RWPE1 (cell line): Measurements from ENCODE around the gene NFAM1.

Source experiments
- CTCF ChIA-PET: fragments of 350-600 bp; sonication (Branson Sonifier 250); formaldehyde crosslinking; extraction: SDS; loops from one replicate; lab custom pipeline; 2021; lab: Yijun Ruan, JAX
- POLR2A ChIA-PET: fragments of 400-600 bp; formaldehyde crosslinking; extraction: SDS; loops from one replicate; lab custom pipeline; 2020; ENCODE audit warnings: antibody characterized with exemption; ENCODE audit not compliant: low non-redundant PET; lab: Yijun Ruan, JAX
- DNase-seq: peaks from one replicate; pipeline ENCODE4 v3.0.0; 2012; ENCODE audit warnings: low spot score
- H3K27ac ChIP-seq: fragments of 450-650 bp; 2 replicates; pipeline ENCODE4 v1.5.1; 2017
- TF ChIP-seq, protein P1 (sequence below): fragments of 450-650 bp; conservative IDR thresholded peaks from 2 replicates; pipeline ENCODE4 v1.5.1; 2017; ENCODE audit warnings: low read depth, mild to moderate bottlenecking

The NFAM1 gene

DNA sequence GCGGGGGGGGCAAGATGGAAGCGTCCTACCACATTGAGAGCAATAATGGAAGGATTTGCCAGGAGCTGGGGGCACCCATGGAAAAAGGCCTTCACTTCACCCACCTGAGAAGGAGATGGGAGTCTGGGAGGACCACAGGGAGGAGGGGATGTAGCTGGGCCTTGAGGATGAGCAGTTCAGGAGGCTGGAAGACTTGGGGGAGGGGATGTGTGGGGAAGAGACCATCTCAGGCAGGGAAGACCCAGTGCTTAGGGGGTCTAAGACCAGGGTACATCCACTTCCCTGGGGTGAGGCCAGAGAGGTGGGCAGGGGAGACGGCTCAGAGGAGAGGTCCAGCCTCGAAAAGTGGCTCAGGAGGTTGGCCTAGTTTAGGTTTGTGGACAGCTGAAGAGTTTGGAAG is 90.4 kb downstream of the NFAM1 start:
- ChIA-PET CTCF (no interaction called here), POLR2A (no interaction called here)
- peak overlapping the region; percentile 80; the same call in 1 of the 2 replicates for H3K27ac ChIP-seq
- no peak for DNase-seq
- TF ChIP-seq, protein P1, sequence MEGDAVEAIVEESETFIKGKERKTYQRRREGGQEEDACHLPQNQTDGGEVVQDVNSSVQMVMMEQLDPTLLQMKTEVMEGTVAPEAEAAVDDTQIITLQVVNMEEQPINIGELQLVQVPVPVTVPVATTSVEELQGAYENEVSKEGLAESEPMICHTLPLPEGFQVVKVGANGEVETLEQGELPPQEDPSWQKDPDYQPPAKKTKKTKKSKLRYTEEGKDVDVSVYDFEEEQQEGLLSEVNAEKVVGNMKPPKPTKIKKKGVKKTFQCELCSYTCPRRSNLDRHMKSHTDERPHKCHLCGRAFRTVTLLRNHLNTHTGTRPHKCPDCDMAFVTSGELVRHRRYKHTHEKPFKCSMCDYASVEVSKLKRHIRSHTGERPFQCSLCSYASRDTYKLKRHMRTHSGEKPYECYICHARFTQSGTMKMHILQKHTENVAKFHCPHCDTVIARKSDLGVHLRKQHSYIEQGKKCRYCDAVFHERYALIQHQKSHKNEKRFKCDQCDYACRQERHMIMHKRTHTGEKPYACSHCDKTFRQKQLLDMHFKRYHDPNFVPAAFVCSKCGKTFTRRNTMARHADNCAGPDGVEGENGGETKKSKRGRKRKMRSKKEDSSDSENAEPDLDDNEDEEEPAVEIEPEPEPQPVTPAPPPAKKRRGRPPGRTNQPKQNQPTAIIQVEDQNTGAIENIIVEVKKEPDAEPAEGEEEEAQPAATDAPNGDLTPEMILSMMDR, result no peak

DNA sequence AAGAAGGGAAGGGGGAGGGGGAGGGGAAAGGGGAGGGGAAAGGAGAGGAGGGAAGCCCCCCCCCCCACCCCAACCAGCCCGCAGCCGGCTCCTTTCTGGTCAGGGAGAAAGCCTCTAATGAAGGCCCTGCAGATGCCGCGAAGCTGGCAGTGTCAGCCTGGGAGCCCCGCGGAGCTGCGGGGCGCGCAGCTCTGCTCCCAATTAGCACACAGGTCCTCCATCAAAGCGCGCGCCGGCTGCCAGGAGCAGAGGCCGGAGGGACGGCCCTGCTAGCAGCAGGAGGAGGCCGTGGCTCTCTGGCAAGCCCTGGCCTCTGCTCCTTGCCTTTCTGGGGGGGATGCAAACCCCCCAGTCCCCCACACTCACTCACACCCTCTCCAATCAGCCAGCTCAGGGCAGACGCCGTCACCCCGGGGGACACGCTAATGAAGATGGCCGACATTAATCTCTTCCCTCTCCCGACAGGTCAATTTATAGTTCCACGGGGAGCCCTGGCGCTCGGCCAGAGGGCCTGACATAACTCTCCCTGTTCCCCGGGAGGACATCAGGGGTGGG is 91.3 kb downstream of the NFAM1 start:
- TF ChIP-seq, protein P1, result no peak
- no peak overlapping the region for H3K27ac ChIP-seq
- POLR2A ChIA-PET, result no interaction called here
- CTCF ChIA-PET, result interaction anchor here (0.8 kb wide), 1 partner anchor 26 kb away, joined by 3 read pairs; no protein-coding TSS in a partner anchor
- no peak for DNase-seq

DNA sequence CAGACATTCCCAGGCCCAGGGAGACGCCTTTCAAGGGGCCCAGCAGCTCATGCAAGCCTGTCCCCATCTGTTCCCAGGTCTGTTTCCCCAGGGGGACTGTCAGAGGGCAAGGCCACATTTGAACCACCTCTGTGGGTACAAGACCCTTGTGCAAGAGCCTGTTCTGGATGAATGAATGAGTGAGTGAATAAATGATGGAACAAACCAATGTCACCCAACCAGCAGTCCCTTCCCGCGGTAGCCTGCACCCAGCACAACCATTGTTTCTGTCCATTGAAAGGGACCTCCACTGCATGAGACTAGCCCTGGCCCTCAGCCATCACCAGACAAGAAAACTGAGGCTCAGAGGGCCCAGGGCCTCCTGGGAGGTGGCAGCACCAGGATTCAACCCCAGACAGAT is 92.1 kb downstream of the NFAM1 start:
- CTCF ChIA-PET, result interaction anchor here (0.8 kb wide), 1 partner anchor 26 kb away, joined by 3 read pairs; no protein-coding TSS in a partner anchor
- TF ChIP-seq, protein P1, result no peak

DNA sequence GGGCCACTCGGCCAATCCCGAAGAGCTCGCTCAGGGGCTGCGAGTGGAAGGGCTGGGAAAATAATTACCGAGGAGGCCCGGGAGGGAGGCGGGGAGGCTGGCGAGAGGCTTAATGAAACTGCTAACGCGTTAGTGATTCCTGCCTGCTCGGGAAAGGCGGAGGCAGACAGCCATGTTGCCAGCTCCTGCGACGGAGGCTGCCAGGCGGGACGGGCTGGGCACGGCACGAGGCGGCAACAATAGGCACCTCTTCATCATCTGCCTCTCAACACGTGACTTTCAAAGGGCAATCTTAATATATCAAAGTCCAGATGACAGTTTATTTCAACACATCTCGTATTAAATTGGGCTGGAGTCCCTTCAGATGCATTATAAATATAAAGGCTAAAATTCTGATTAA is 93.7 kb downstream of the NFAM1 start:
- DNase-seq, result no peak
- CTCF ChIA-PET, result no interaction called here

More for the DNA sequence above, 92.1 kb downstream of the NFAM1 start:
- no peak for DNase-seq
- no peak overlapping the region for H3K27ac ChIP-seq
- POLR2A ChIA-PET, result no interaction called here

DNA sequence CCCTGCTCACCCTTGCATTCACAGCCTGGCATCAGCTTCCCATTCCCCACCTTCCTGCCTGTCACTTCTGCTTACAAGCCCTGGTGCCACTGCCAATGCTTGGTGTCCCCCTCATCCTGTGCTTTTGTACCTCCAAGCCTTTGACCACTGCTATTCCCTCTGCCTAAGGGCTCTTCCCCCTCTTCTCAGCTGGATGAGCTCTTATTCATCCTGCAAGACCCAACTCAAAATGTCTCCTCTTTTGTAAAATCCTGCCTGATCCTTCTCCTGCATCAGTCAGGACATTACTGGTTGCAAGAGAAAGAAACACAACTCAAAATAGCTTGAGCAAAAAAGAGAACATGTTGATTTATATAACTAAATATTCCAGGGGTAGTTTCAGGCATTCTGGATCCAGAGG is 94.8 kb downstream of the NFAM1 start:
- DNase-seq, result no peak
- TF ChIP-seq, protein P1, result no peak
- ChIA-PET CTCF (no interaction called here), POLR2A (no interaction called here)
- H3K27ac ChIP-seq, result peak overlapping the region; percentile 72

More for the DNA sequence above, 93.7 kb downstream of the NFAM1 start:
- H3K27ac ChIP-seq, result 0 out of 2 replicates have a peak overlapping the region, but pooled peaks have one; percentile 8
- TF ChIP-seq, protein P1, result no peak
- POLR2A ChIA-PET, result no interaction called here

DNA sequence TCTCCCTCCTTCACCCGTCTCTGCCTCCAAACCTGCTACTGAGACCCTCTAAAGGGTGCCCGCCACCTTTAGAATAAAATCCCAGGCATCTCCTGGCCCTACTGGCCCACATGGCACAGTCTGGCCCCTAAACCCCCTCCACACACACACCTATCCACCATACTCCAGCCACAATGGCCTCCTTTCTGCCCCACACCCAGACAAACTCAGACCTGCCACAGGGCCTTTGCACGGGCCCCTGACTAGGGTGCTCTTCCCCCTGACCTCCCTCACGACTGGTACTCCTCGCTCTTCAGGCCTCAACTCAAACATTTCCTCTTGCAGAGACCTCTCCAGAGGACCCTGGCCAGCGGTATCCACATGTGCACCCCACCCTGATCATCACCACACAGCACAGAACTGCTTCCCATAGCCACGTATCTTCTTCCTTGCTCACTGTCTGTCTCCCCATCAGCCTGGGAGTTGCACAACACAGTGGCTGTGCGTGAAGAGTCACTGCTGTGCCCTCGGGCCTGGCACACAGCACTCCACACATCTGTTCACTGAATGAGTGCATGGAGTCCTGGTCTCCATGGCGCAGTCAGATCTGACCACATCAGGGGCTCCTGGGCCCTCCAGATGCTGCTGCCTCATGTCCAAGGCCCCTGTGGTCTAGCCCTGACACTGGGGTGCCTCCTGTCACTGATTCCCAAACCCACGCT is 95.5 kb downstream of the NFAM1 start:
- no peak for DNase-seq
- ChIA-PET CTCF (no interaction called here), POLR2A (no interaction called here)
- TF ChIP-seq, protein P1, result no peak
- peak overlapping the region; percentile 72 for H3K27ac ChIP-seq
